Upper lobe of right lung (tissue), 1 donor: ENCODE measurements around the gene LRRN2. TPM values are rescaled to one million over a fixed set of nuclear protein-coding genes. Genes with fewer than 3 reads are reported as not detected.
"Not testable (repeated sequence)": the region's sequence is repeated elsewhere in the genome, so short reads cannot be mapped to it uniquely, and the experiment has no call there.

Source experiments
- ATAC-seq: fragments of 200-7000 bp; cut with Tn5 transposase; one replicate; pipeline ENCODE4 v1.9.1; 2020; ENCODE audit warnings: mild to moderate bottlenecking, moderate library complexity
- DNase-seq: peaks from one replicate; pipeline ENCODE4 v3.0.0-alpha.2; 2020
- H3K27ac ChIP-seq: fragments of 200-600 bp; one replicate; pipeline ENCODE4 v1.8.0; 2022
- H3K27me3 ChIP-seq: fragments of 200-600 bp; one replicate; pipeline ENCODE4 v1.8.0; 2022; ENCODE audit warnings: mild to moderate bottlenecking
- H3K36me3 ChIP-seq: fragments of 200-600 bp; one replicate; pipeline ENCODE4 v1.8.0; 2022
- H3K4me1 ChIP-seq: fragments of 200-600 bp; one replicate; pipeline ENCODE4 v1.8.0; 2022
- H3K4me3 ChIP-seq: fragments of 200-600 bp; one replicate; pipeline ENCODE4 v1.8.0; 2022; ENCODE audit warnings: mild to moderate bottlenecking
- H3K9me3 ChIP-seq: fragments of 200-600 bp; one replicate; pipeline ENCODE4 v1.8.0; 2022
- CTCF ChIP-seq: fragments of 200-600 bp; IDR thresholded peaks from one replicate; pipeline ENCODE4 v1.8.0; 2022; ENCODE audit warnings: antibody characterized with exemption
- intact Hi-C: fragments of 100-400 bp; cut with DNase I; formaldehyde crosslinking; loops from one replicate; pipeline ENCODE4 v1.11.0; 2022
- total RNA-seq: library from RNA; stranded (reverse); fragmentation: NEBNext Ultra II Directional; extraction: Animal tissue kit (Norgen Biotek cat#: 25700); gene quantifications from one replicate; pipeline ENCODE4 v1.2.1, GENCODE V29; 2021
- donor health status: DM: no; HTN: yes; CAD: no; lungs with severe emphysema.

LRRN2 gene
- total RNA-seq, 1 donor from 2014 or later = 3.2 TPM

- Histone ChIP-seq H3K27me3 (no peaks in the 10 kb centered on the region), H3K36me3 (no peaks in the 10 kb centered on the region), H3K27ac (no peak overlapping the region), H3K4me1 (no peaks in the 10 kb centered on the region), H3K4me3 (no peak overlapping the region), H3K9me3 (no peaks in the 10 kb centered on the region)
- intact Hi-C loops = no loop called here
- DNase-seq (no peak), ATAC-seq (no peak)
- TF ChIP-seq CTCF = no peak
Measured at GRCh38 chr1:204692841-204693356, 7.4 kb upstream of the LRRN2 start.

GRCh38 chr1:204692325-204692840 is 6.8 kb upstream of the LRRN2 start:
- TF ChIP-seq CTCF = no peak
- intact Hi-C loops = no loop called here
- H3K4me3 ChIP-seq = no peak overlapping the region
- DNase-seq (no peak), ATAC-seq (no peak)
- no peaks in the 10 kb centered on the region for H3K4me1 ChIP-seq
- H3K36me3 ChIP-seq = no peaks in the 10 kb centered on the region
- H3K27me3 ChIP-seq = peaks cover 5% of the 10 kb centered on the region
- no peak overlapping the region for H3K27ac ChIP-seq
- no peaks in the 10 kb centered on the region for H3K9me3 ChIP-seq

GRCh38 chr1:204691328-204691730 is 5.8 kb upstream of the LRRN2 start:
- intact Hi-C loops, H3K36me3 ChIP-seq, ATAC-seq, H3K27ac ChIP-seq, H3K9me3 ChIP-seq, H3K4me1 ChIP-seq, DNase-seq, H3K4me3 ChIP-seq: not testable (repeated sequence)
- H3K27me3 ChIP-seq = peaks cover 15% of the 10 kb centered on the region

GRCh38 chr1:204688776-204689175 is 3.2 kb upstream of the LRRN2 start:
- no peak for DNase-seq
- H3K4me1 ChIP-seq = peaks cover 10% of the 10 kb centered on the region
- H3K27me3 ChIP-seq = peaks cover 36% of the 10 kb centered on the region
- no peaks in the 10 kb centered on the region for H3K36me3 ChIP-seq
- TF ChIP-seq CTCF = no peak
- no peak overlapping the region for H3K27ac ChIP-seq
- intact Hi-C loops = no loop called here
- no peaks in the 10 kb centered on the region for H3K9me3 ChIP-seq
- no peak overlapping the region for H3K4me3 ChIP-seq
- ATAC-seq = no peak

- intact Hi-C loops = no loop called here
- TF ChIP-seq CTCF = no peak
- no peaks in the 10 kb centered on the region for H3K36me3 ChIP-seq
- DNase-seq (no peak), ATAC-seq (no peak)
- H3K9me3 ChIP-seq = no peaks in the 10 kb centered on the region
- no peak overlapping the region for H3K4me3 ChIP-seq
- peaks cover 36% of the 10 kb centered on the region for H3K27me3 ChIP-seq
- peaks cover 10% of the 10 kb centered on the region for H3K4me1 ChIP-seq
- no peak overlapping the region for H3K27ac ChIP-seq
Measured at GRCh38 chr1:204688007-204688406, 2.5 kb upstream of the LRRN2 start.

- H3K4me3 ChIP-seq = peak overlapping the region; percentile 47
- peaks cover 36% of the 10 kb centered on the region for H3K27me3 ChIP-seq
- no peak for TF ChIP-seq CTCF
- no peaks in the 10 kb centered on the region for H3K36me3 ChIP-seq
- H3K27ac ChIP-seq = no peak overlapping the region
- ATAC-seq (peak; percentile 6), DNase-seq (no peak)
- H3K4me1 ChIP-seq = peaks cover 10% of the 10 kb centered on the region
- intact Hi-C loops = no loop called here
- no peaks in the 10 kb centered on the region for H3K9me3 ChIP-seq
Measured at GRCh38 chr1:204684571-204685235, 835 bp downstream of the LRRN2 start.
